Body of pancreas (tissue), 4 donors: ENCODE results near the gene MRTFB.

ENCODE experiments used
- CTCF ChIP-seq, 7 experiments: fragments of 450-650 bp in 4 of 7; fragments of 200-600 bp in 3 of 7; sonication (generic) in 3 of 7; IDR thresholded peaks; one replicate each; pipeline ENCODE4 v1.5.1; 2016 to 2019; ENCODE audit warnings: antibody characterized with exemption in 7 of 7
- POLR2A ChIP-seq, 3 donors: fragments of 450-650 bp; IDR thresholded peaks; one replicate each; pipeline ENCODE4 v1.6.1; 2016; ENCODE audit warnings: antibody characterized with exemption in 3 of 3, mild to moderate bottlenecking in 2 of 3

DNA sequence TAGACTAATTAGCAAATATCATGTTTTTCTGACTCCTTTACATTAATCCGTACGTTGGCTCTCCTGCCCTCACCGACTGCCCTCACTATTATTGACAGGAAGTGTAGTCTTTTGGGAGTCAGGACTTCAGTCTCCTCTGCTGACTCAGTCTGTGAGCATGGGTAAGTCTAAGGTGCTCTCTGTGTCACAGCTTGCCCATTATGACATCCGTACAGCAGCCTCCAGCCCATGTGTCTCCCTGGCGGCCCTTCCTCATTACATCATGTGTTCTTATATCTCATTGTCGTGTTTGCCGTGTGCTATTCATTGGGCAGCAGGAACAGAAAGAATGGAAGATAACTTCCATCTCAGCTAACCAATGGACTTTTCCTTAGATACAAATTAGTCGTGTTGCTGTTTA is 77.5 kb downstream of the MRTFB start:
- TF ChIP-seq CTCF (IDR thresholded peaks at IDR 0.05) (no peak), POLR2A (IDR thresholded peaks at IDR 0.05) (no peak)
